Left renal cortex interstitium (tissue), 4 donors: ENCODE measurements around the gene HNRNPC. TPM values are rescaled to one million over a fixed set of nuclear protein-coding genes. Genes with fewer than 3 reads are reported as not detected.
"Not testable (repeated sequence)": the region's sequence is repeated elsewhere in the genome, so short reads cannot be mapped to it uniquely, and the experiment has no call there.

Source experiments
- DNase-seq, 4 donors: peaks; one replicate each; pipeline ENCODE4 v3.0.0-alpha.2; 2013; ENCODE audit warnings: low read depth in 4 of 4, low spot score in 2 of 4, missing footprints in 1 of 4
- polyA plus RNA-seq, 4 donors: library from polyadenylated mRNA; unstranded; fragments of 120-200 nt; gene quantifications; one replicate each; pipeline ENCODE4 v1.2.1, GENCODE V29; 2013; ENCODE audit not compliant: insufficient read length in 4 of 4

Gene HNRNPC
- polyA plus RNA-seq, 4 donors: 878 to 1,023 (median 885) TPM

DNA sequence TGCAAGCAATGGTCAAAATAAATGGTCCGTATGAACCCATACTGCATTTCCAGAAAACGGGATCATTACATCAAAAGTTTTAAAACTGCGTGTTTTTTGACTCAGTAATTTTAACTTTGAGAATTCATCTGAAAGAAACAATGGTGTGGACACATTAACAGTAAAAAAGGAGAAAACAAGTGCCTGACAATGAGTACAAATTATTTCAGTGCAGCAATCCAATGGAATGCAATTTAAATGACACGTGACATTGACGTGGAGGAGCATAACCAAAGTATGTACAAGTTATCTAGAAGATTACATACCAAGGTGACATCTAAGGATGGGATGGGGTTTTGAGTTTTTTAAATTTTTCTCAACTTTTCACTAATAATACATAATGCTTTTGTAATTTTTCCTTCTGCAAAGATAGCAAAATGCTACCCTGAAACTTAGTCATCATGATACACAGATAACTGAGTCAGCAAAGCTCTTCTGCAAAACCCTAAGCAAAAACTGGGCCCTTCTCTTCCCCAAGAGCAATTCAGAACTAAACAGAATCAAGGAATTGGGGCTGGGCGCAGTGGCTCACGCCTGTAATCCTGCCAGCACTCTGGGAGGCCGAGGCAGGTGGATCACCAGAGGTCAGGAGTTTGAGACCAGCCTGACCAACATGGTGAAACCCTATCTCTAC lies 20.4 kb downstream of the HNRNPC start:
- no peak for DNase-seq

GRCh38 chr14:21248338-21248737 lies 20.9 kb downstream of the HNRNPC start:
- DNase-seq: no peak

GRCh38 chr14:21245813-21246212 lies 23.4 kb downstream of the HNRNPC start:
- DNase-seq: no peak

GRCh38 chr14:21244544-21244943 lies 24.7 kb downstream of the HNRNPC start:
- no peak for DNase-seq

DNA sequence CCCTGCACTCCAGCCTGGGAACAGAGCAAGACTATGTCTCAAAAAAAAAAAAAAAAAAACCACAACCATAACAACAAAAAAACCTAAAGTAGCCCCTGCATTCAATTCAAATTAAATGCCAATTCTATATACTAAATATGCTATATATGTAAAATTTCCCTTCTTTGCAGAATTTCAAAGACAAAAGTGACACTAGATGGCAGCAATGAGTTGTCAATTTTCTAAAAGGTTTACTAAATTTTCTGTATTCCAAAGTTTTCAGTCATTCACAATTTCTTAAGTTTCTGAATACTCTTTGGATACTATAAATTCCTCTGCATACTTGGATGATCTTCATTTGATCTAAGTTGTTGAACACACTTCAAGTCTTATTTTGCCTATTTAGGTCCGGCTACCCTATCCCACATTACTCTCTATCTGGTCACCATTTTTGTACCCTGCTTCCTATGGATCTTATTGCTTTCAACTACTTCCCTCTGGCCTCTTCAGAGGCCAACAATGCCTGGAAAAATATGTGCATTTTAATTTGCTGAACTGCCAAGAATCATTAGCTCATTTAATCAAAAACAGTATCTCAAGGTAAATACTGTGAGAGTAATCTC lies 27.9 kb downstream of the HNRNPC start:
- DNase-seq: no peak

DNA sequence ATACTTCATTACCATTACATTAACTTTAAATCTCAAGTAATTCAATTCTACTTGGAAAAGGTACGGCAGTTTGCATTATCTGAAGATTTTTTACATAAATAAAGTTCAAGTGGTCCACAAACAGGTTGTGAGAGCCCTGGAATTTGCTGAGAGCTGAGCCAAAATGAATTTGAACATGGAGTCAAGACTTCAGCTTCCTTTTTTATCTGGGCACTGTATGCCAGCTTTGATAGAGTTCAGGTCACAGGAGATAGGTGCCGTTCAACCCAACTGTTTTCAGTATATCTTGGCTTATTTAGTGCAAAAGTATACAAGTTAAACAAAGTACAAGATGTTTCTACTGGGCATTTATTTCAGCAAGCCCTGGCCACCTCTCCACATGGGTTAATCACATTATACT lies 28.8 kb downstream of the HNRNPC start:
- DNase-seq: no peak

GRCh38 chr14:21238823-21239518 lies 30.3 kb downstream of the HNRNPC start:
- DNase-seq: no peak

- DNase-seq: no peak
These were observed 32.1 kb downstream of the HNRNPC start for GRCh38 chr14:21236948-21237797.

DNA sequence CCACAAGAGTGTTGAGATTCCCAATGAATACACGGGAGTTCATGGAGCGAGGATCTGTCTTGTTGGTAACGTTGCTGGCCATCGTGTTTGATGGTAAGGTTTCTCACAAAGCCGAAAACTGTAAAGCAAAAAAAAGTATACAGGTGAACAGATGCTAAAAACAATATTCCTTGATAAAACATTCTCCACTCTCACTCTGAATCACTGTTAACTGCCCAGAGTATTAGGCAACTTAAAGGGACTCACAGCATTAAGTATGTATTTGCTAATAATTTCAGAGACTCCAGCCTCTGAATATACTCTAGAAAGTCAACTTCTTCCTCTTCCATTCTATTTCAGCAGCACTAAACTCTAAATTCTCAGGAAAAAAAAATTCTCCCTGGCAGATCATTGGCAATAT lies 35.1 kb downstream of the HNRNPC start:
- no peak for DNase-seq

DNA sequence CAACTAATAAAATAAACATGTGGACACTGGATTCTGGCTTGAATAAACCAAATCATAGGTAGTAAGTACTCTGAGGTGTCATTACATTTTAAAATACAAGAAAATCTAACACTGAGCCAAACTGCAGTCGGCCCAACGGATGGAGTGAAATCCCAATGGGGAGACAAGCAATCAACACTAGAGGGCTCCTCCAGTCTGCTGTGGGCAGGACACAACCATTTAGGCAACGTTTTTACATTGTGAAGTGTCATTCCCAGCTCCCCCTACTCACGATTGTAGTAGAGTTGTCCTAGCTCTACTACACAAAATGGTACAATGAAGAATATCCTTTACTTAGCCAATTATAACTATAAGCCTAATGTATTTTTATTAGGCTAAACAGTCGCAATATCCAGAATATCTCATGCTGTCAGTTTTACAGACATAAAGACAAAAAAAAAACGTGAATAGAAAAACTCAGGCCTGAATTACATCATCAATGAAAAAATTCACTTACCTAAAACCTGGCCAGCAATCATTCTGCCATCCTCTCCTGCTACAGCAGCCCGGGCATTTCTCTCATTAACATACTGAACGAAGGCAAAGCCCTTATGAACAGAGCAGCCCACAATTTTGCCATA lies 35.7 kb downstream of the HNRNPC start:
- DNase-seq: no peak

GRCh38 chr14:21231020-21231652 lies 38.1 kb downstream of the HNRNPC start:
- no peak for DNase-seq

DNA sequence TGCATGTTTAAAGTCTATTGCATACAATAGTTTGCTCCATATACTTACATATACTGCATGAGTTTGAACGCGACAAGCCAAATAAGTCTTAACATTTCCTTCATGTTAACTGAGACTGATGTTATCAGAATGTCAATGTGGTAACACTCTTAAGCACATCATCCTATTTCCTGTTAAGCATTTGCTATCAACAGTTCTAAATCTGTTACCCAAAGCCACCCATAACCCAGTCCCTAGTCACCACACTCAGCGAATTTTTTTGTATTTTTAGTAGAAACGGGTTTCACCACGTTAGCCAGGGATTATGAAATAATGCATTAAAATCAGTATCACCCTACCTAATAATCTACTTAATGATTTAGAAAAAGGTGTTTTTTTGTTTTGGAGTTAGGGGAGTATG lies 39.4 kb downstream of the HNRNPC start:
- no peak for DNase-seq

DNA sequence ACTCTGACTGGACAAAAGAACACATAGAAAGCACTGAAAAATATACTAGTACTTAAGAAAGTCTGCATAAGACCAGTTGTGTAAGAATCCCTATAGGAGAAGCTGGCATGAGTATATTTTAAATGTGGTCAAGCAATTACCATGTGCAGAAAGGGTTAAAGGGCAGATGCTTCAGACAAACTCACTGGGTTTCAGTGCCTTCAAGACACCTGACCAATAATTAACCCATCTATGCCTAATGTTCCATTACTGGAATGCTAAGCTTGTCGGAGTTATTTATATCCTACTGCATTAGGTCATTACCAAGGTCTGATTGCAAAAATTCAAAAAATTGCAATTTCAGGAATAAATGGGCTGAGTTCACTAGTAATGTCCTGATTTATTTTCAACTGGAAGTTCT lies 41.3 kb downstream of the HNRNPC start:
- no peak for DNase-seq

GRCh38 chr14:21227150-21227549 lies 42.1 kb downstream of the HNRNPC start:
- DNase-seq: no peak

- no peak for DNase-seq
These were observed 42.8 kb downstream of the HNRNPC start for GRCh38 chr14:21226467-21226866.

DNA sequence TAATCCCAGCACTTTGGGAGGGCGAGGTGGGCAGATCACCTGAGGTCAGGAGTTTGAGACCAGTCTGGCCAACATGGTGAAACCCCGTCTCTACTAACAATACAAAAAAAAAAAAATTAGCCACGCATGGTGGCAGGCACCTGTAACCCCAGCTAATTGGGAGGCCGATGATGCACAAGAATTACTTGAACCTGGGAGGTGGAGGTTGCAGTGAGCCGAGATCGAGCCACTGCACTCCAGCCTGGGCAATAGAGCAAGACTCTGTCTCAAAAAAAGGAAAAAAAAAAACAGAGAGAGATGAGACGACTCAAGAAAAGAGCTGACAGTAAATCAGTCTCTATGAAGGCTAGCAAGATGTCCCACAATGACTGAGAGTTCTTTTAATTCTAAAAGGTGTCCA lies 44.1 kb downstream of the HNRNPC start:
- DNase-seq: not testable (repeated sequence)

GRCh38 chr14:21220874-21221477 lies 48.3 kb downstream of the HNRNPC start:
- no peak for DNase-seq

DNA sequence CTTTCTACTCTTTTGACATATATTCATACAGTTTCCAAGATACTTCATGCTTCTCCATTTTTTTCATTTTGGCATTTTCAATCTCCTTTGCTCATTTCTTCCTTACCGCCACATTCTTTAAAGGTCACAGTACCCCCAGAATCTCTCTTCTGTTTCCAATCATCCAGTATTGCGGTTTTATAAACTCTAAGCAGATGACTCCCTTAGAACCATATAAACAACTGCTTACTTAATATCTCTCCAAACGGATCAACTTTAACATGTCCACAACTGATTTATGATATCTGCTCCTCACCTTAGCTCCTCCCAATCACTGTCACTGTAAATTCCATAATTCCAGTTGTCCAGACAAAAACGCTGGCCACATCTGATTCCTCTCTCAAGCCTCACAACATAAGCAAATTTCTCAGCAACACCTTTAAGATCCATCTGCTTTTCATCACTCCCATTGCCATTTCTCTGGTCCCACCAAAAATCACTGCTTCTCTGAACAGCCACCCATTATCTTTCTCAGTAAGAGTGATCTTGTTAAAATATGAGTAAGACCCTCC lies 49.6 kb downstream of the HNRNPC start:
- no peak for DNase-seq

- DNase-seq: no peak
These were observed 50.1 kb downstream of the HNRNPC start for GRCh38 chr14:21219120-21219519.

GRCh38 chr14:21215879-21216251 lies 53.4 kb downstream of the HNRNPC start:
- DNase-seq: no peak
